GM12873 (cell line): Measurements from ENCODE around the gene TAS2R41.

Experiments
- CTCF ChIP-seq: IDR thresholded peaks from 2 replicates; pipeline ENCODE4 v1.5.1; 2012; ENCODE audit warnings: low read depth, mild to moderate bottlenecking, moderate library complexity, low read length, control low read depth; ENCODE audit not compliant: insufficient read depth; ENCODE audit errors: missing control alignments

The TAS2R41 gene

DNA sequence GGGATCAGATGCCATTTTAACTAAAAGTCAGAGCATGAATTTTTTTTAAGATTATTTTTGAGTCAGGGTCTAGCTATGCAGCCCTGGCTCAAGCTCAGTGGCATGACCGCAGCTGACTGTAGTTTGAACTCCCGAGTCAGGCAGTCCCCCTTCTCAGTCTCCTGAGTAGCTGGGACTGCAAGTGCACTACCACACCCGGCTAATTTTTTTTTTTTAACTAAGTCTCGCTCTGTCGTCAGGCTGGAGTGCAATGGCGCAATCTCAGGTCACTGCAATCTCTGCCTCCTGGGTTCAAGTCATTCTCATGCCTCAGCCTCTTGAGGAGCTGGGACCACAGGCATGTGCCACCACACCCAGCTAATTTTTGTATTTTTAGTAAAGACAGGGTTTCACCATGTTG is 7.8 kb downstream of the TAS2R41 start:
- TF ChIP-seq CTCF = no peak

- TF ChIP-seq CTCF = no peak
Measured at GRCh38 chr7:143487061-143487460, 9.4 kb downstream of the TAS2R41 start.

GRCh38 chr7:143487566-143487965 is 9.9 kb downstream of the TAS2R41 start:
- TF ChIP-seq CTCF = no peak

DNA sequence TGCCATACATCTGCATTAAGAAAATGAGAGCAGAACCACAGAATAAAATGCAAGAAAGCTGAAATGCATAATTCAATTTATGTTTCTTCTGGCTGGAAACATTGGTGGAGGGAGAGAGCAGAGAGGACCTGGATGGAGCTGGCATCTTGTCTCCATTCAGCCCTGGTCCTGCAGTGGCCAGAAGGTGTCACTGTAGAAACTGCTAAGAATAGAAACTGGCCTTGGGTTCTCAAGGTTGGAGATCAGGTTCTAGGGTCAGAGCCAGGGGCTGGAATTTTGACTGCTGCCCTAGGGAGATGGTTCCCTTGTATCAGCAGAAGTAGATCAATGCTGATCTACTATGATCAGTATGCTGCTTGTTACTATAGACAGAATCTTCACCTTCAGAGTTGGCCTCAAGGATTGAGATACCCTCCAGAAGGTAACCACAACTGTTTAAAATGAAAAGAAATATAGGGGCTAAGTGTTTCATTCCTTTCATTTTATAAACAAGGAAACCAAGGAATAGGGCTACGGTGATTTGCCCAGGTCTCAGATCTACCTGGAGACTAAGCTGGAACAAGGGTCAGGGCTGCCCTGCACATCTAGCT is 13.1 kb downstream of the TAS2R41 start:
- TF ChIP-seq CTCF = peak; percentile 46

- no peak for TF ChIP-seq CTCF
Measured at GRCh38 chr7:143492043-143492471, 14.4 kb downstream of the TAS2R41 start.

DNA sequence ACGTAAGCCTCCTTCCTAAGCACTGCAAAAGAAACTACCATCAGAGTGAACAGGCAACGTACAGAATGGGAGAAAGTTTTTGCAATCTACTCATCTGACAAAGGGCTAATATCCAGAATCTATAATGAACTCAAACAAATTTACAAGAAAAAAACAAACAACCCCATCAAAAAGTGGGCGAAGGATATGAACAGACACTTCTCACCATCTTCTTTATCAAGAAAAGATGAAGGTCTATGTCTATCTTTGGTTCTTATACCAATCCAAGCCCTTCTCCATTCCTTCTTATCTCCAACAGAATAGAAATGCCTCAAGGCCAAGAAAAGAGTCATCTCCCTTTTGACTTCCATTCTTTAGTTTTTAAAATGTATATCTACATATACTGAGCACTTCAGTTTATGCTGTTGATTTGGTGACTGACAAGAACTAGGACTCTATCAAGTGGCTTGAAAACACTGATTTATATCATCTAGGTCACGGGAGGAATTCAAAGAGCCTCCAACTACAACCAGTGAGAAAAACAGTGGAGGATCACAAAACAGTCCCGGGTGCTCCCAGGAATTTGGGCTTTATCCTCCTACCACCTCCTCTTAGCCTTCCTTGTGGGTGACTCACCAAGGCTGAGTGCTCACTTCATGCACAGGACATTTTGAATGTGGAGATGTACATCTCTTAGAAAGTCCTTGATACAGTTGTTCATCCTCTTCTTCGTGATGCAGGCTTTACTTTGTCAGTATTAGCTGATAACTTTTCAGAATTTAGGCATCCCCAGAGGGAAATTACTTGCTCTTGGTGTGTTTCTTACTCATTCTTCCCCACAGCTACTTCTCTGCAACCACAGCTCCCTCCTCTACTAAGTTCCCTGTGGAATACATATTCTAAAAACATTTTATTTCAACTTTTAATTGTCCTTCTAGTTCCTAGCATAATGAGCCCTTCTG is 15.4 kb downstream of the TAS2R41 start:
- TF ChIP-seq CTCF = no peak

DNA sequence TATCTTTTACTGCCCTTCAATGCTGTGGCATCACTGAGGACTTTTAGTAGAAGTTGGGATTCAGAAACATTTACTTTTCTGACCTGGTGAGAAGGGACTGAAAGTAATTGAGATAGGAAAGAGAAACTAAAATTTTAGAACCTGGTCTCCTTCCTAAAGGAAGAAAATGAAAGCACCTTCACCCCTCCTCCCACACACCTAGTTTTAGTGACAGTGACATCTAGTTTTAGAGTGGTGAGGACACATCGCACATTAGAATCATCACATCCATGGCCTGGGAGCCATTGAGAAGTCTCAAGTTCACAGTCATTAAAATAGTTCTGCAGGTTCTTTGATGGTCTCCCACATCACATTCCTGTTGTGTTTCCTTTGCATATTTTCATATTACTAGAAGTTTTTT is 16.1 kb downstream of the TAS2R41 start:
- no peak for TF ChIP-seq CTCF
